ENCODE data around the gene GPR135.
A peak's percentile ranks its signal among the peaks of the same experiment; 100 is the strongest.

GPR135 gene, protein sequence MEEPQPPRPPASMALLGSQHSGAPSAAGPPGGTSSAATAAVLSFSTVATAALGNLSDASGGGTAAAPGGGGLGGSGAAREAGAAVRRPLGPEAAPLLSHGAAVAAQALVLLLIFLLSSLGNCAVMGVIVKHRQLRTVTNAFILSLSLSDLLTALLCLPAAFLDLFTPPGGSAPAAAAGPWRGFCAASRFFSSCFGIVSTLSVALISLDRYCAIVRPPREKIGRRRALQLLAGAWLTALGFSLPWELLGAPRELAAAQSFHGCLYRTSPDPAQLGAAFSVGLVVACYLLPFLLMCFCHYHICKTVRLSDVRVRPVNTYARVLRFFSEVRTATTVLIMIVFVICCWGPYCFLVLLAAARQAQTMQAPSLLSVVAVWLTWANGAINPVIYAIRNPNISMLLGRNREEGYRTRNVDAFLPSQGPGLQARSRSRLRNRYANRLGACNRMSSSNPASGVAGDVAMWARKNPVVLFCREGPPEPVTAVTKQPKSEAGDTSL

GRCh38 chr14:59465316-59466135 lies at the start of gene GPR135:
GPR135 (minus strand) TSS chr14:59465380; CDS start chr14:59465226, 154 bp downstream.
- in situ Hi-C loops (cut with HindIII; ENCODE audit: low pct_unique_long_range_greater_than_20kb, low sequenced_read_pairs), result no loop called here
- no peak for DNase-seq (ENCODE audit: low read depth in 1 of 2, low spot score in 1 of 2)
- no peak for TF ChIP-seq JUND (IDR thresholded peaks at IDR 0.05; ENCODE audit: low read depth)

- in situ Hi-C loops (cut with HindIII; ENCODE audit: low pct_unique_long_range_greater_than_20kb, low sequenced_read_pairs), result no loop called here
- peak in 1 of 2 experiments; percentile 21 for DNase-seq (ENCODE audit: low read depth in 1 of 2, low spot score in 1 of 2)
- TF ChIP-seq JUND (IDR thresholded peaks at IDR 0.05; ENCODE audit: low read depth), result no peak
These were observed 46.9 kb upstream of the GPR135 start for GRCh38 chr14:59511916-59512575.

DNA sequence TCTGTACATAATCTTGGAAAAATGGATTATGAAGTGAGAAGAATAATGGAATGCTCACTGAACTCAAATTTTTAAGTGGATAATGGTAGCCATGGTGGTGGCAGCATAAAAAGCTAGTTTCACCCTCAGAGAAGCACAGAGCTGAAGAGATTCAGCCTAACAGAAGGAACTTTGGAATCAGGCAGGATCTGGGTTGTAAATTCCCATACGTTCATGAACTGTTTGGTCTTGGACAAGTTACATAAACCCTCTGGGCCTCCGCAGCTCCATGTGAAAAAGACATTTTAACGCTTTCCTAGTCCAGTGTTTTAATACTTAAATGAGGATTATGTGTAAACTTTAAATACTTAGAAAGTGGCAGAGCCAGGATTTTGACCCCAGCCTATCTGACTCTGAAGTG lies 45.8 kb upstream of the GPR135 start:
- in situ Hi-C loops (cut with HindIII; ENCODE audit: low pct_unique_long_range_greater_than_20kb, low sequenced_read_pairs), result no loop called here
- no peak for TF ChIP-seq JUND (IDR thresholded peaks at IDR 0.05; ENCODE audit: low read depth)
- DNase-seq (ENCODE audit: low read depth in 1 of 2, low spot score in 1 of 2), result peak; percentile 29 to 35

- in situ Hi-C loops (cut with HindIII; ENCODE audit: low pct_unique_long_range_greater_than_20kb, low sequenced_read_pairs), result no loop called here
- DNase-seq (ENCODE audit: low read depth in 1 of 2, low spot score in 1 of 2), result no peak
- no peak for TF ChIP-seq JUND (IDR thresholded peaks at IDR 0.05; ENCODE audit: low read depth)
These were observed 44.8 kb upstream of the GPR135 start for GRCh38 chr14:59510001-59510400.

DNA sequence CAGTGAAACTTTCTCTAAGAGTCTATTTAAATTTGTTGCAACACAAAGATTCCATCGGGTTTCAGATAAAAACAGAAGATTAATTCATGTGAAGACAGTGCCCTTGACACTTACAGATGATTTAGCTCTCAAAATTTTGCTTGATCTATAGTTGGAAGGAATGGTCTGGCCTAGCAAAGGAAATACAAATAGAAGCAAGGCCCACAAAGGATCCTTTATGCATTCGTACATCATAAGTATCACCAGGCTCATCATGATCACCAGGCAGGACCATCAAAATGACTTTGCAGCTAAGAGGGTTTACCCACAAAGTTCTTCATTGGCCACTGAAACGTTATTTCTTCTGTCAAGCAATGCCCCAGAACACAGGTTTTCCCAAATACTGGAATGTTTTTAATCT lies 43.9 kb upstream of the GPR135 start:
- in situ Hi-C loops (cut with HindIII; ENCODE audit: low pct_unique_long_range_greater_than_20kb, low sequenced_read_pairs), result no loop called here
- no peak for DNase-seq (ENCODE audit: low read depth in 1 of 2, low spot score in 1 of 2)
- no peak for TF ChIP-seq JUND (IDR thresholded peaks at IDR 0.05; ENCODE audit: low read depth)

DNA sequence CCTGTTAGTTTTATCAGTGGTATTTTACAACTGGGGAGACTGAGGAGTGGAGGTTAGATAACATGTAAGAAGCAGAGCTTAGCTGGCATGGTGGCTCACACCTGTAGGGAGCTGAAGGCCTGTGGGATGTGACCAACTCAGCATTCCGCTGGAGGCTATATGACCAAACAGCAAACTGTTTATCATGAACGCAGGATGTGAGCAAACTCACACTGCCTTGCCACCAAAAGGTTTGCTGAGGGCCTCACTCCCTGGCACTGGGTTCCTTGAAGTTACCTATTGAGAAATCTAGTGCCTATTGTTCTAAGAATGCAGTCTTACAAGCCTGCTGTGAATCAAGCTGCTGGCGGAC lies 42.5 kb upstream of the GPR135 start:
- in situ Hi-C loops (cut with HindIII; ENCODE audit: low pct_unique_long_range_greater_than_20kb, low sequenced_read_pairs), result no loop called here

DNA sequence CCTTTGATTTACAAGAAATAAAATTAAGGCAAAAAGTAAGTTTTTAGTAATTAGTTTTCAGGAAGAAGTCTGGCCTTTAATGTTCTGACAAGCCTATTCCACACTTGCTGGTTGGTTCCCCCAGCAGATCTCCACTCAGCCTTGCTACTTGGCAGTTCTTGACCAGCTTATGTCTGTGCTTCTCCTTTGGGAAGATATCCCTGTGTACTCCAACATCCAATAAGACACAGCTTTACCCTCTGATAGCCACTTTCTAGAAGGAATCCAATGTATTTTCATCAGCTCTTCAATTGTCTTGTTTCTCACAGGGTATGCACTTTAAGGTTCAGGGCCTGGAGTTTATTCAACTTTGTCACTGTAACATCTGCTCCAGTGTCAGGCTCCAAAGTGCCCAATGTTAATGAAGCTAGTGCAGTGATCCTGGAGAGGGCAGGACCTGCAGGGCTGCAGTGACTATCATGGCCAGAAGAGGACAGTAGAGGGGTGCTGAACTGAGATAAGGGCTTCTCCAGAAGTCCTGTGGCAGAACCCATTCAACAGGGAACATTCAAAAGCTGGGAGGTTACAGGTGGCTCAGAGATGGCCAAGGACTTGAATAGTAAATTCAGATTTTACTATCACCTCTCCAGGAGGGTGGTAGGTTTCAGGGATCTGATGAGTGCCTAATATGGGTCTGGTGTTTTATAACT lies 42.0 kb upstream of the GPR135 start:
- peak in 1 of 2 experiments; percentile 75 for DNase-seq (ENCODE audit: low read depth in 1 of 2, low spot score in 1 of 2)
- no peak for TF ChIP-seq JUND (IDR thresholded peaks at IDR 0.05; ENCODE audit: low read depth)
- in situ Hi-C loops (cut with HindIII; ENCODE audit: low pct_unique_long_range_greater_than_20kb, low sequenced_read_pairs), result no loop called here

More for the DNA sequence above, 42.5 kb upstream of the GPR135 start:
- DNase-seq (ENCODE audit: low read depth in 1 of 2, low spot score in 1 of 2), result peak in 1 of 2 experiments; percentile 26
- no peak for TF ChIP-seq JUND (IDR thresholded peaks at IDR 0.05; ENCODE audit: low read depth)

- DNase-seq (ENCODE audit: low read depth in 1 of 2, low spot score in 1 of 2), result no peak
- no peak for TF ChIP-seq JUND (IDR thresholded peaks at IDR 0.05; ENCODE audit: low read depth)
- in situ Hi-C loops (cut with HindIII; ENCODE audit: low pct_unique_long_range_greater_than_20kb, low sequenced_read_pairs), result no loop called here
These were observed 38.1 kb upstream of the GPR135 start for GRCh38 chr14:59503256-59503655.

DNA sequence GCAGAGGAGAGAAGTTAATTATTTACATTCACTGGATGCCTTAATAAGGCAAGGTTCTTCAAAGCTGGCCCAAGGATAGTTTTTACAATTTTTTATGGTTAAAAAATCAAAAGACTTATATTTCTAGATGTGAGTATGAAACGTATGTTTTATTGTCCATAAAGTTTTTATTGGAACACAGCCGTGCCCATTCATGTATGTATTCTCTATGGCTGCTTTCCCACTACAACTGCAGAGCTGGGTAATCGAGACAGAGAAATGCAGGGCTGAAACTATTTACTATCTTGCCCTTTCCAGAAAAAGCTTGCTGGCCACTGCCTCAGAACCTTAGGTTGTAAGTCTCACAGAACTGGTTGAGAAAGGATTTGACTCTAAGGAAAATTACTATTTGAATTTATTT lies 35.6 kb upstream of the GPR135 start:
- TF ChIP-seq JUND (IDR thresholded peaks at IDR 0.05; ENCODE audit: low read depth), result no peak
- in situ Hi-C loops (cut with HindIII; ENCODE audit: low pct_unique_long_range_greater_than_20kb, low sequenced_read_pairs), result no loop called here
- no peak for DNase-seq (ENCODE audit: low read depth in 1 of 2, low spot score in 1 of 2)

- no peak for TF ChIP-seq JUND (IDR thresholded peaks at IDR 0.05; ENCODE audit: low read depth)
- in situ Hi-C loops (cut with HindIII; ENCODE audit: low pct_unique_long_range_greater_than_20kb, low sequenced_read_pairs), result no loop called here
These were observed 27.2 kb upstream of the GPR135 start for GRCh38 chr14:59492384-59492783.

GRCh38 chr14:59490756-59491155 lies 25.6 kb upstream of the GPR135 start:
- DNase-seq (ENCODE audit: low read depth in 1 of 2, low spot score in 1 of 2), result no peak
- TF ChIP-seq JUND (IDR thresholded peaks at IDR 0.05; ENCODE audit: low read depth), result no peak
- in situ Hi-C loops (cut with HindIII; ENCODE audit: low pct_unique_long_range_greater_than_20kb, low sequenced_read_pairs), result no loop called here

More at GRCh38 chr14:59492384-59492783, 27.2 kb upstream of the GPR135 start:
- no peak for DNase-seq (ENCODE audit: low read depth in 1 of 2, low spot score in 1 of 2)

GRCh38 chr14:59484639-59485175 lies 19.5 kb upstream of the GPR135 start:
- DNase-seq (ENCODE audit: low read depth in 1 of 2, low spot score in 1 of 2), result no peak
- in situ Hi-C loops (cut with HindIII; ENCODE audit: low pct_unique_long_range_greater_than_20kb, low sequenced_read_pairs), result no loop called here
- TF ChIP-seq JUND (IDR thresholded peaks at IDR 0.05; ENCODE audit: low read depth), result no peak
